HepG2 (cell line): ENCODE data around the gene UNCX. TPM values are rescaled to one million over a fixed set of nuclear protein-coding genes. Genes with fewer than 3 reads are reported as not detected.

Source experiments
- ATAC-seq: fragments of 200-7000 bp; cut with Tn5 transposase; 3 replicates; pipeline ENCODE4 v1.9.1; 2020; ENCODE audit warnings: mild to moderate bottlenecking, moderate library complexity
- BruUV-seq: library from RNA; stranded (reverse); fragments of 400-500 nt; replicated peaks from 2 replicates; lab custom pipeline; 2021; lab: Mats Ljungman, UMichigan
- CTCF ChIA-PET: fragments of 300-600 bp; formaldehyde crosslinking; extraction: SDS; loops from one replicate; lab custom pipeline; 2021; ENCODE audit warnings: low total read pairs, inconsistent platforms, low intra/inter-chr PET ratio; lab: Yijun Ruan, JAX
- POLR2A ChIA-PET: fragments of 350-600 bp; sonication (Branson Sonifier 250); formaldehyde crosslinking; loops from one replicate; lab custom pipeline; 2020; ENCODE audit warnings: antibody characterized with exemption, inconsistent platforms; lab: Yijun Ruan, JAX
- DNase-seq: peaks from one replicate; pipeline ENCODE4 v3.0.0-alpha.2; 2015; ENCODE audit warnings: low spot score
- FAIRE-seq: peaks from 3 replicates; lab custom pipeline; 2011; peaks lifted over from hg19 to GRCh38; lab: Jason Lieb, UNC
- H2AFZ ChIP-seq: one replicate; pipeline ENCODE4 v1.6.1; 2011; ENCODE audit warnings: low read length, inconsistent platforms
- H3K27ac ChIP-seq: fragments of 300-600 bp; 3 replicates; pipeline ENCODE4 v1.8.0; 2011; ENCODE audit warnings: mixed run types, mild to moderate bottlenecking, mixed read lengths, low read length, inconsistent platforms; ENCODE audit not compliant: insufficient read depth; ENCODE audit errors: extremely low read length
- H3K27me3 ChIP-seq, 2 experiments: fragments of 200-600 bp in 1 of 2; 2 replicates in 1 of 2; 3 replicates in 1 of 2; pipeline versions ENCODE4 v1.6.0 to v1.8.0; 2011; ENCODE audit warnings: low read length in 2 of 2, mild to moderate bottlenecking in 2 of 2, moderate library complexity in 2 of 2, inconsistent platforms in 1 of 2; ENCODE audit not compliant: insufficient read depth in 2 of 2, control insufficient read depth in 1 of 2
- H3K36me3 ChIP-seq, 2 experiments: fragments of 200-600 bp in 1 of 2; replicated peaks in 1 of 2; 2 replicates in 1 of 2; 3 replicates in 1 of 2; pipeline versions ENCODE4 v1.5.1 to v1.8.0; 2011; ENCODE audit warnings: low read length in 2 of 2, inconsistent platforms in 1 of 2; ENCODE audit not compliant: insufficient read depth in 2 of 2, control insufficient read depth in 1 of 2
- H3K4me1 ChIP-seq: 2 replicates; pipeline ENCODE4 v1.5.1; 2012; ENCODE audit warnings: low read length, inconsistent platforms; ENCODE audit not compliant: insufficient read depth
- H3K4me2 ChIP-seq: 2 replicates; pipeline ENCODE4 v1.6.0; 2011; ENCODE audit warnings: low read depth, low read length, inconsistent platforms
- H3K4me3 ChIP-seq, 3 experiments: fragments of 200-600 bp in 1 of 3; sonication (generic), shearing (Covaris generic) in 1 of 3; replicated peaks in 1 of 3; 2 replicates each; pipeline ENCODE4 v1.5.1; 2011 to 2016; ENCODE audit warnings: low read length in 3 of 3, inconsistent platforms in 2 of 3, low read depth in 2 of 3, mild to moderate bottlenecking in 2 of 3, control low read depth in 1 of 3, mixed read lengths in 1 of 3; ENCODE audit not compliant: insufficient read depth in 1 of 3
- H3K79me2 ChIP-seq: one replicate; pipeline ENCODE4 v1.6.1; 2011; ENCODE audit warnings: low read length, inconsistent platforms; ENCODE audit not compliant: insufficient read depth
- H3K9ac ChIP-seq: 2 replicates; pipeline ENCODE4 v1.6.0; 2011; ENCODE audit warnings: mild to moderate bottlenecking, low read depth, low read length, inconsistent platforms; ENCODE audit not compliant: insufficient read depth
- H3K9me3 ChIP-seq: 2 replicates; pipeline ENCODE4 v1.5.1; 2012; ENCODE audit warnings: mild to moderate bottlenecking, low read length
- H4K20me1 ChIP-seq: 2 replicates; pipeline ENCODE4 v1.6.0; 2011; ENCODE audit warnings: inconsistent platforms, mild to moderate bottlenecking, low read length, moderate library complexity; ENCODE audit not compliant: insufficient read depth
- ATM ChIP-seq: fragments of 450-650 bp; IDR thresholded peaks from 2 replicates; pipeline ENCODE4 v1.7.1; 2017; ENCODE audit warnings: mild to moderate bottlenecking, borderline replicate concordance
- BORCS8-MEF2B ChIP-seq: sonication (generic); formaldehyde crosslinking; IDR thresholded peaks from 2 replicates; pipeline ENCODE4 v1.8.0; 2022; ENCODE audit warnings: mild to moderate bottlenecking, missing genetic modification reagents
- DPF2 ChIP-seq: sonication (generic); formaldehyde crosslinking; IDR thresholded peaks from 2 replicates; pipeline ENCODE4 v1.4.0; 2020; ENCODE audit warnings: mild to moderate bottlenecking, low read depth, missing genetic modification reagents, borderline replicate concordance
- ERF ChIP-seq: IDR thresholded peaks from 2 replicates; pipeline ENCODE4 v1.6.1; 2018; ENCODE audit warnings: missing biosample characterization, missing genetic modification reagents
- GTF3A ChIP-seq: sonication (generic); formaldehyde crosslinking; conservative IDR thresholded peaks from 2 replicates; pipeline ENCODE4 v1.4.0; 2020; ENCODE audit warnings: mild to moderate bottlenecking, missing genetic modification reagents
- HNRNPUL1 ChIP-seq: fragments of 200-400 bp; formaldehyde crosslinking; IDR thresholded peaks from 2 replicates; pipeline ENCODE4 v1.6.1; 2017; ENCODE audit warnings: low read depth, mild to moderate bottlenecking, low read length, moderate library complexity
- NFE2L1 ChIP-seq: sonication (generic); formaldehyde crosslinking; IDR thresholded peaks from 2 replicates; pipeline ENCODE4 v1.4.0; 2020; ENCODE audit warnings: missing genetic modification reagents, mild to moderate bottlenecking, borderline replicate concordance
- PRPF4 ChIP-seq: fragments of 200-400 bp; formaldehyde crosslinking; IDR thresholded peaks from 2 replicates; pipeline ENCODE4 v1.6.1; 2016; ENCODE audit warnings: low read length, low read depth; ENCODE audit not compliant: poor library complexity, severe bottlenecking
- SOX5 ChIP-seq: IDR thresholded peaks from 2 replicates; pipeline ENCODE4 v1.6.1; 2016; ENCODE audit warnings: borderline replicate concordance
- YEATS4 ChIP-seq: sonication (generic); formaldehyde crosslinking; IDR thresholded peaks from 2 replicates; pipeline ENCODE4 v1.4.0; 2020; ENCODE audit warnings: missing genetic modification reagents, borderline replicate concordance
- ZBTB1 ChIP-seq: sonication (generic); formaldehyde crosslinking; IDR thresholded peaks from 2 replicates; pipeline ENCODE4 v1.4.0; 2020; ENCODE audit warnings: missing genetic modification reagents, borderline replicate concordance
- ZFP1 ChIP-seq: IDR thresholded peaks from 2 replicates; pipeline ENCODE4 v1.6.1; 2016
- ZKSCAN8 ChIP-seq: IDR thresholded peaks from 2 replicates; pipeline ENCODE4 v1.6.1; 2016; ENCODE audit warnings: borderline replicate concordance, missing genetic modification reagents, missing compliant biosample characterization
- ZNF143 ChIP-seq: sonication (generic); formaldehyde crosslinking; IDR thresholded peaks from 2 replicates; pipeline ENCODE4 v1.4.0; 2020; ENCODE audit warnings: missing genetic modification reagents
- ZNF282 ChIP-seq: fragments of 450-650 bp; IDR thresholded peaks from 2 replicates; pipeline ENCODE4 v1.6.1; 2018; ENCODE audit not compliant: partially characterized antibody
- ZNF33B ChIP-seq: sonication (generic); formaldehyde crosslinking; IDR thresholded peaks from 2 replicates; pipeline ENCODE4 v1.5.1; 2020; ENCODE audit warnings: mild to moderate bottlenecking, missing genetic modification reagents
- ZNF781 ChIP-seq: sonication (generic); formaldehyde crosslinking; IDR thresholded peaks from 2 replicates; pipeline ENCODE4 v1.5.1; 2020; ENCODE audit warnings: borderline replicate concordance, mild to moderate bottlenecking, missing genetic modification reagents; ENCODE audit errors: not compliant biosample characterization
- ZSCAN12 ChIP-seq: sonication (generic); formaldehyde crosslinking; IDR thresholded peaks from 2 replicates; pipeline ENCODE4 v1.9.0; 2021; ENCODE audit warnings: mild to moderate bottlenecking, missing genetic modification reagents
- WGBS: methylation state at CpG from one replicate; pipeline ENCODE4 v1.1.6; 2017; ENCODE audit warnings: low lambda C conversion rate; 5-methylcytosine and 5-hydroxymethylcytosine counted together
- in situ Hi-C: cut with HindIII; loops from 2 replicates; pipeline ENCODE4 v1.10.0; 2017; ENCODE audit warnings: low pct_unique_long_range_greater_than_20kb; ENCODE audit not compliant: extremely low pct_ligation_motif_present
- intact Hi-C: fragments of 100-400 bp; cut with micrococcal nuclease; formaldehyde crosslinking; loops from one replicate; pipeline ENCODE4 v1.10.0; 2022; ENCODE audit not compliant: unreplicated experiment
- polyA plus RNA-seq, 8 experiments: library from polyadenylated mRNA; depleted of rRNA in 3 of 8; stranded (reverse) in 7 of 8; unstranded in 1 of 8; fragments of >200 nt; fragmentation: Illumina TruSeq in 4 of 8; extraction: Trizol in 4 of 8; gene quantifications; 2 replicates each; pipeline versions ENCODE4 v1.2.1 to v1.2.3, GENCODE V29; 2011 to 2016; ENCODE audit warnings: low read depth in 4 of 8, missing spikeins in 1 of 8, mixed read lengths in 1 of 8; ENCODE audit not compliant: insufficient read depth in 1 of 8
- total RNA-seq, 5 experiments: library from RNA; depleted of rRNA; stranded (reverse); fragments of >200 nt; fragmentation: Illumina TruSeq; extraction: Trizol; gene quantifications; 2 replicates each; pipeline ENCODE4 v1.2.3, GENCODE V29; 2016; ENCODE audit warnings: low read depth in 1 of 5
- TF ChIP-seq, protein P1 (sequence below): sonication (generic); formaldehyde crosslinking; IDR thresholded peaks from 2 replicates; pipeline ENCODE4 v1.8.1; 2023; ENCODE audit warnings: mild to moderate bottlenecking, inconsistent platforms, moderate library complexity, missing genetic modification reagents, borderline replicate concordance
- TF ChIP-seq, protein P2 (sequence below): fragments of 450-650 bp; IDR thresholded peaks from 2 replicates; pipeline ENCODE4 v1.6.1; 2017; ENCODE audit warnings: mild to moderate bottlenecking

Gene UNCX
- total and polyA plus RNA-seq, 2 of the 13 experiments (the other 11 are each of a cell fraction or from before 2014, with no cell fraction given), result not detected

DNA sequence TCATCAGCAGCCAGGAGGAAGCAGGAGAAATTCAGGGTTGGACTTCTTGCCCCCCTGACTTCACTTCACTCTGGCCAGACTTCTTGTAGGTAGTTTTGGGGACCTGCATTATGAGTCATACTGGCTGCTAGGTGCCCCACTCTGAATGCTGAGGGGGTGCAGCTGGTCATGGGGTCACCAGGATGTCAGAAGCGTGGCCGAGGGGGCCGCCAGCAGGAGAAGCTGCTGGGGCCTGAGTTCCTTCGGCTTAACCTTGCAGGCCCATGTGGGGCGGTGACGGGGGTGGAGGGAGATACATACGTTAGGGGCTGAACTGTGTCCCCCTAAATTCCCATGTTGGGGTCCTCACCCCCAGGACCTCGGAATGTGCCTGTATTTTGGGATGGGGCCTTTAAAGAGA lies 18.2 kb downstream of the UNCX start:
- CTCF ChIA-PET, result no interaction called here
- WGBS, result 20% methylated on average over 8 of the region's 8 CpGs

More for the DNA sequence above, 18.2 kb downstream of the UNCX start:
- POLR2A ChIA-PET, result no interaction called here
- H3K9me3 ChIP-seq, result no peaks in the 10 kb centered on the region
- no TSS peak for BruUV-seq
- H3K36me3 ChIP-seq, result no peaks in the 10 kb centered on the region
- no peak overlapping the region for H3K4me2 ChIP-seq
- peaks cover 15 to 83% of the 10 kb centered on the region in 2 experiments for H3K27me3 ChIP-seq
- no peaks in the 10 kb centered on the region for H3K79me2 ChIP-seq
- TF ChIP-seq ZNF282 (no peak), ZNF143 (CRISPR knock-in tag) (no peak), ZBTB1 (CRISPR knock-in tag) (no peak), ZKSCAN8 (CRISPR knock-in tag) (no peak), SOX5 (CRISPR knock-in tag) (no peak), ZNF33B (no peak), HNRNPUL1 (no peak), NFE2L1 (CRISPR knock-in tag) (no peak), ERF (no peak), BORCS8-MEF2B (CRISPR knock-in tag) (no peak), ZNF781 (no peak), ZFP1 (CRISPR knock-in tag) (no peak), ATM (no peak), YEATS4 (CRISPR knock-in tag) (no peak), GTF3A (CRISPR knock-in tag) (no peak), DPF2 (CRISPR knock-in tag) (no peak), PRPF4 (no peak), ZSCAN12 (CRISPR knock-in tag) (no peak)
- TF ChIP-seq, protein P1, sequence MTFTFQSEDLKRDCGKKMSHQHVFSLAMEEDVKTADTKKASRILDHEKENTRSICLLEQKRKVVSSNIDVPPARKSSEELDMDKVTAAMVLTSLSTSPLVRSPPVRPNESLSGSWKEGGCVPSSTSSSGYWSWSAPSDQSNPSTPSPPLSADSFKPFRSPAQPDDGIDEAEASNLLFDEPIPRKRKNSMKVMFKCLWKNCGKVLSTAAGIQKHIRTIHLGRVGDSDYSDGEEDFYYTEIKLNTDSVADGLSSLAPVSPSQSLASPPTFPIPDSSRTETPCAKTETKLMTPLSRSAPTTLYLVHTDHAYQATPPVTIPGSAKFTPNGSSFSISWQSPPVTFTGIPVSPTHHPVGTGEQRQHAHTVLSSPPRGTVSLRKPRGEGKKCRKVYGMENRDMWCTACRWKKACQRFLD (CRISPR knock-in tag), result no peak
- TF ChIP-seq, protein P2, sequence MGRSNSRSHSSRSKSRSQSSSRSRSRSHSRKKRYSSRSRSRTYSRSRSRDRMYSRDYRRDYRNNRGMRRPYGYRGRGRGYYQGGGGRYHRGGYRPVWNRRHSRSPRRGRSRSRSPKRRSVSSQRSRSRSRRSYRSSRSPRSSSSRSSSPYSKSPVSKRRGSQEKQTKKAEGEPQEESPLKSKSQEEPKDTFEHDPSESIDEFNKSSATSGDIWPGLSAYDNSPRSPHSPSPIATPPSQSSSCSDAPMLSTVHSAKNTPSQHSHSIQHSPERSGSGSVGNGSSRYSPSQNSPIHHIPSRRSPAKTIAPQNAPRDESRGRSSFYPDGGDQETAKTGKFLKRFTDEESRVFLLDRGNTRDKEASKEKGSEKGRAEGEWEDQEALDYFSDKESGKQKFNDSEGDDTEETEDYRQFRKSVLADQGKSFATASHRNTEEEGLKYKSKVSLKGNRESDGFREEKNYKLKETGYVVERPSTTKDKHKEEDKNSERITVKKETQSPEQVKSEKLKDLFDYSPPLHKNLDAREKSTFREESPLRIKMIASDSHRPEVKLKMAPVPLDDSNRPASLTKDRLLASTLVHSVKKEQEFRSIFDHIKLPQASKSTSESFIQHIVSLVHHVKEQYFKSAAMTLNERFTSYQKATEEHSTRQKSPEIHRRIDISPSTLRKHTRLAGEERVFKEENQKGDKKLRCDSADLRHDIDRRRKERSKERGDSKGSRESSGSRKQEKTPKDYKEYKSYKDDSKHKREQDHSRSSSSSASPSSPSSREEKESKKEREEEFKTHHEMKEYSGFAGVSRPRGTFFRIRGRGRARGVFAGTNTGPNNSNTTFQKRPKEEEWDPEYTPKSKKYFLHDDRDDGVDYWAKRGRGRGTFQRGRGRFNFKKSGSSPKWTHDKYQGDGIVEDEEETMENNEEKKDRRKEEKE, result no peak
- TF ChIP-seq, all 625 proteins: peak for 0
- H3K4me1 ChIP-seq, result peaks cover 28% of the 10 kb centered on the region
- in situ Hi-C loops, result no loop called here
- H4K20me1 ChIP-seq, result no peaks in the 10 kb centered on the region
- FAIRE-seq, result no peak
- no peak overlapping the region for H3K4me3 ChIP-seq
- H2AFZ ChIP-seq, result no peak overlapping the region
- no peak for ATAC-seq
- intact Hi-C loops, result no loop called here
- DNase-seq, result no peak
- H3K9ac ChIP-seq, result no peak overlapping the region
- H3K27ac ChIP-seq, result no peak overlapping the region
